Left lung (tissue), 10 donors: ENCODE data around the gene ERBB4. TPM values are rescaled to one million over a fixed set of nuclear protein-coding genes. Genes with fewer than 3 reads are reported as not detected.

ENCODE experiments used
- ATAC-seq: fragments of 200-7000 bp; cut with Tn5 transposase; one replicate; pipeline ENCODE4 v1.9.1; 2020; ENCODE audit warnings: moderate library complexity
- DNase-seq, 4 donors: peaks; one replicate each; pipeline ENCODE4 v3.0.0-alpha.2; 2013 to 2020
- H3K27ac ChIP-seq, 2 donors: fragments of 200-600 bp; sonication (generic) in 1 of 2; one replicate each; pipeline versions ENCODE4 v1.5.0 to v1.8.0; 2020 to 2021
- H3K27me3 ChIP-seq, 2 donors: fragments of 200-600 bp; sonication (generic) in 1 of 2; one replicate each; pipeline versions ENCODE4 v1.5.0 to v1.8.0; 2020 to 2021
- H3K36me3 ChIP-seq, 2 donors: fragments of 200-600 bp; sonication (generic) in 1 of 2; one replicate each; pipeline versions ENCODE4 v1.5.0 to v1.8.0; 2020 to 2021
- H3K4me1 ChIP-seq, 2 donors: fragments of 200-600 bp; one replicate each; pipeline ENCODE4 v1.8.0; 2021
- H3K4me3 ChIP-seq, 2 donors: fragments of 200-600 bp; sonication (generic) in 1 of 2; one replicate each; pipeline versions ENCODE4 v1.5.0 to v1.8.0; 2020 to 2021; ENCODE audit warnings: mild to moderate bottlenecking in 1 of 2
- H3K9me3 ChIP-seq, 2 donors: fragments of 200-600 bp; sonication (generic) in 1 of 2; one replicate each; pipeline versions ENCODE4 v1.5.0 to v1.8.0; 2020 to 2021
- CTCF ChIP-seq, 2 donors: fragments of 200-600 bp; sonication (generic) in 1 of 2; IDR thresholded peaks; one replicate each; pipeline versions ENCODE4 v1.5.0 to v1.8.0; 2021; ENCODE audit warnings: antibody characterized with exemption in 2 of 2
- intact Hi-C, 2 donors: fragments of 100-400 bp; cut with DNase I; formaldehyde crosslinking; loops; one replicate each; pipeline versions ENCODE4 v1.11.2 to v1.14.2; 2022
- polyA plus RNA-seq, 6 donors: library from polyadenylated mRNA; unstranded; fragments of 120-200 nt; gene quantifications; one replicate each; pipeline ENCODE4 v1.2.1, GENCODE V29; 2013; ENCODE audit not compliant: insufficient read length in 6 of 6
- total RNA-seq, 2 donors: library from RNA; stranded (reverse); fragmentation: NEBNext Ultra II Directional; extraction: Animal tissue kit (Norgen Biotek cat#: 25700); gene quantifications; one replicate each; pipeline ENCODE4 v1.2.1, GENCODE V29; 2021
- donor health status: DM: no; HTN: yes; CAD: no.
- donor health status: DM: no; HTN: no; CAD: no.

ERBB4 gene
- total and polyA plus RNA-seq, 8 donors: 0.89 to 16.0 (median 1.4) TPM

GRCh38 chr2:212173331-212173730 is 365.3 kb downstream of the ERBB4 start:
- Histone ChIP-seq H3K27me3 (no peaks in the 10 kb centered on the region), H3K36me3 (no peaks in the 10 kb centered on the region), H3K9me3 (peaks cover 0 to 8% of the 10 kb centered on the region in 2 donors), H3K27ac (no peak overlapping the region), H3K4me3 (no peak overlapping the region), H3K4me1 (no peaks in the 10 kb centered on the region)
- no peak for TF ChIP-seq CTCF (IDR thresholded peaks at IDR 0.05)
- no peak for DNase-seq
- intact Hi-C loops: no loop called here
- ATAC-seq: no peak

- H3K27ac ChIP-seq: no peak overlapping the region
- TF ChIP-seq CTCF (IDR thresholded peaks at IDR 0.05): no peak
- DNase-seq (no peak), ATAC-seq (no peak)
- H3K4me1 ChIP-seq: no peaks in the 10 kb centered on the region
- intact Hi-C loops: no loop called here
- H3K36me3 ChIP-seq: no peaks in the 10 kb centered on the region
- no peak overlapping the region for H3K4me3 ChIP-seq
- H3K9me3 ChIP-seq: peaks cover 0 to 8% of the 10 kb centered on the region in 2 donors
- no peaks in the 10 kb centered on the region for H3K27me3 ChIP-seq
Observed at GRCh38 chr2:212170382-212170781, 368.2 kb downstream of the ERBB4 start.

- DNase-seq (no peak), ATAC-seq (no peak)
- TF ChIP-seq CTCF (IDR thresholded peaks at IDR 0.05): no peak
- Histone ChIP-seq H3K9me3 (no peaks in the 10 kb centered on the region), H3K27ac (no peak overlapping the region), H3K36me3 (no peaks in the 10 kb centered on the region), H3K27me3 (no peaks in the 10 kb centered on the region), H3K4me3 (no peak overlapping the region), H3K4me1 (no peaks in the 10 kb centered on the region)
- intact Hi-C loops: no loop called here
Observed at GRCh38 chr2:212158081-212158480, 380.5 kb downstream of the ERBB4 start.

- ATAC-seq: no peak
- DNase-seq: no peak
- Histone ChIP-seq H3K9me3 (no peaks in the 10 kb centered on the region), H3K36me3 (no peaks in the 10 kb centered on the region), H3K27ac (no peak overlapping the region), H3K4me1 (no peaks in the 10 kb centered on the region), H3K27me3 (no peaks in the 10 kb centered on the region), H3K4me3 (no peak overlapping the region)
- no peak for TF ChIP-seq CTCF (IDR thresholded peaks at IDR 0.05)
- intact Hi-C loops: no loop called here
Observed at GRCh38 chr2:212157012-212157411, 381.6 kb downstream of the ERBB4 start.

GRCh38 chr2:212156088-212156487 is 382.5 kb downstream of the ERBB4 start:
- intact Hi-C loops: no loop called here
- H3K27ac ChIP-seq: no peak overlapping the region
- no peaks in the 10 kb centered on the region for H3K27me3 ChIP-seq
- H3K4me3 ChIP-seq: no peak overlapping the region
- H3K9me3 ChIP-seq: no peaks in the 10 kb centered on the region
- no peaks in the 10 kb centered on the region for H3K4me1 ChIP-seq
- H3K36me3 ChIP-seq: no peaks in the 10 kb centered on the region
- ATAC-seq (no peak), DNase-seq (no peak)
- TF ChIP-seq CTCF (IDR thresholded peaks at IDR 0.05): no peak
